Dendritic cell treated with granulocyte-macrophage colony-stimulating factor and Interleukin-4, amounts not matched to agents 40 ng/mL and 50 ng/mL, for 4 days (primary cell): Measurements from ENCODE around the gene PGLYRP2.

Experiments
- H3K27ac Mint-ChIP-seq: one replicate; pipeline ENCODE4 v1.8.0; 2022; ENCODE audit warnings: mild to moderate bottlenecking, mixed read lengths
- H3K27me3 Mint-ChIP-seq: one replicate; pipeline ENCODE4 v1.8.0; 2022; ENCODE audit warnings: mild to moderate bottlenecking, mixed read lengths
- H3K36me3 Mint-ChIP-seq: one replicate; pipeline ENCODE4 v1.8.0; 2022; ENCODE audit warnings: low read depth, mixed read lengths
- H3K4me1 Mint-ChIP-seq: one replicate; pipeline ENCODE4 v1.8.0; 2022; ENCODE audit warnings: low read depth, mixed read lengths
- H3K4me3 Mint-ChIP-seq: one replicate; pipeline ENCODE4 v1.8.0; 2022; ENCODE audit warnings: mild to moderate bottlenecking, moderate library complexity, mixed read lengths
- H3K9me3 Mint-ChIP-seq: one replicate; pipeline ENCODE4 v1.8.0; 2022; ENCODE audit warnings: mixed read lengths
- intact Hi-C: fragments of 100-400 bp; cut with micrococcal nuclease; formaldehyde crosslinking; loops from one replicate; pipeline ENCODE4 v1.15.0; 2022

PGLYRP2 gene

DNA sequence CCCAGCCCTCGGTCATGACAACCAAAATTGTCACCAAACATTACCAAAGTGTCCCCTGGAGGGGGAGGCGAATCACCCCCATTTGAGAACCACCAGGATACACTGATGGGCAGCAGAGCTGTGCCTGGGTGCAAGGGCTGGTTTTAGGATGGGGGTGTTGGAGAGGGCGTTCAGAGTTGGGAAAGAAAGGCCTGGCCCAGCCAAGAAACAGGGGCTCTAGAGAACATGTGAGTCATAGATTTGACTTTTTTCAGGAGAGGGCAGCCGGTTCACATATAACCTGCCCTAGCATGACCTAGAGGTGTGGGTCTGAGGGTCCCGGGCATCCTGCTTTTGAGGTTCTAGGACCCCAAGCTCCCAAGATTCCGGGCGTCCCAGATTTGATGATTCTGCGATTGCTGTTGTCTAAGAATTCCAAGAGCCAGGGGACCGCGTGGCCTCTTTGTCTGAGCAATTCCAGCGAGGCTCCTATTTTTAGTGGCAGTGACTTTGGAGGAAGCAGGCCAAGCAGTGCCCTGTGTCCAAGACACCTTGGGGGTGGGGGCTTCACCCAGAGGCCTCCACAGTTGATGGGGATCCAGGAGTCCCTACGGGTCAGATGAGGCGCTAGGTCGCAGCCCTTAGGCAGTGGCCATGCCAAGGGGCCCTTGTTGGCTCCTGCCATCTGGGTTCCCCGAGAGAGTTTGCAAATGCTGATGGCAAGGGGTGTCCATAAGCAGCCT, 34.6 kb downstream of the PGLYRP2 start:
- Mint-ChIP-seq H3K4me3 (no peak overlapping the region), H3K27ac (no peak overlapping the region), H3K4me1 (peaks cover 9% of the 10 kb centered on the region), H3K27me3 (no peaks in the 10 kb centered on the region), H3K36me3 (peaks cover 6% of the 10 kb centered on the region), H3K9me3 (no peaks in the 10 kb centered on the region)
- intact Hi-C loops: no loop called here

DNA sequence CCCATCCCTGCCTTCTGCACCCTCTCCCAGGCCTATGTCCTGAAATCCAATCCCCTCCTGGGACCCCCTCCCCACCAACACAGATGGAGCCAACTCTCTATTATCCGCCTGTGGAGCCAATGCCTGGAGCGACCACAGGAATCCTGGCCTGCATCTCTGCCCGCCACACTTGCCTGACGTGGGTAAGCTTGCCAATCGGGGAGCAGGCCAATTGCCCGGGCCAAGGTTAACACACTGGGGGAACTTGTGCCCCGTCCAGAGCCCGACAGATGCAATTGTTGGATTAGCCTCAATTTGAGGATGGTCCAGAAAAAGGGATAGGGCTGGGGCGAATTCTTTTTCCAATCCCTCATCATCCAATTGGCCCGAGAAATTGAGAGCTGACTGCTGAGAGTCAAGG, 35.5 kb downstream of the PGLYRP2 start:
- intact Hi-C loops: no loop called here
- H3K4me3 Mint-ChIP-seq: no peak overlapping the region
- no peaks in the 10 kb centered on the region for H3K9me3 Mint-ChIP-seq
- H3K27ac Mint-ChIP-seq: no peak overlapping the region
- peaks cover 6% of the 10 kb centered on the region for H3K36me3 Mint-ChIP-seq
- no peaks in the 10 kb centered on the region for H3K27me3 Mint-ChIP-seq
- peaks cover 6% of the 10 kb centered on the region for H3K4me1 Mint-ChIP-seq

DNA sequence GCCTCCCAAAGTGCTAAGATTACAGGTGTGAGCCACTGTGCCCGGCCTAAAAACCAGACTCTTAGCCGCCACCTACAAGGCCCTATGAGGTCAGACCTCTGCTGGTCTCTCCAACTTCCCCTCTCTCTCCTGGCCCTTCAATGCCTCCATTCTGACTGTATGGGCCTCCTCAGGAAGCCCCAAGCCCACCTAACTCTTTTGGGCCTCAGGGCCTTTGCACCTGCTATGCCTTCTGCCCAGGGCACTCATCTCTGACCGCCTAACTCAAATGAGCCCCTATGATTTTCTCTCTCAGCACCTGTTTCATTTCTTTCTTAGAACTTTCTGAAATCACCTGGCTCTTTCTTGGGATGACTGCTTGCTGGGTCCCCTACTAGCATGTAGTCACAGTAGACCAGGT, 36.0 kb downstream of the PGLYRP2 start:
- Mint-ChIP-seq H3K4me1 (peaks cover under 1% of the 10 kb centered on the region), H3K27me3 (no peaks in the 10 kb centered on the region), H3K36me3 (peaks cover 6% of the 10 kb centered on the region), H3K4me3 (no peak overlapping the region), H3K9me3 (no peaks in the 10 kb centered on the region), H3K27ac (no peak overlapping the region)
- intact Hi-C loops: no loop called here

DNA sequence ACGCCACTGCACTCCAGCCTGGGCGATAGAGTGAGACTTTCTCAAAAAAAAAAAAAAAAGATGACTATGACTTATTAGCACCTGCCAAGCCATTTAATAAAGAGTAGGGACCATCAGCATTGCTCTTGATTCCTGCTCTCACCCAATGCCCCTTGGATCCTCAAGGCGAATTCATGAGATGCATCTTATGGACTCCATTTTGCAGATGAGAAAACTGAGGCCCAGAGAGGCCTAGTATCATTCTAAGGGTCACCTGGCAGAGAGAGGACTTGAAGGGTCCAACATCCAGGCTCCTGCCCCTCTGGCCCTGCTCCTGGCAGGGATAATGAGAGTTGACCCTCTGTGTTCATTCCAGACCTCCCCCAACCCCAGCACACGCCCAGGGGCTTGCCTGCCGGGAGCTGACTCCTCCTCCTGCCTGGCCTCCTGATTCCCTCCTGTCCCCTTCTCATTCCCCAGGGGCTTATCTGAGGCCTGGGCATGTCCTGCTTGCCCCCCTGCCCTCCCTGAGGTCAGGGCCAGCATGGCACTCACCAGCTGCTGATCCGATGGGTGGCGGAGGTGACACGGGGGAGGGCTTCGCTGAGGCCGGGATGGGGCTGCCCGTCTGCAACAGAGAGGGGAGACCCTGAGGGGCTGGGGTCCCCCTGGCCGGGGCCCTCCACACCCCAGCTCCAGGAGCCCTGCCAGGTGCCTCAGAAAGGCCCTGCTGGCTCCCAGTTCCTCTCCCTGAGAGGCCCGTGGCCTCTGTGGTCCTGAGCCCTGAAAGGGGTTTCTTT, 37.0 kb downstream of the PGLYRP2 start:
- Mint-ChIP-seq H3K9me3 (no peaks in the 10 kb centered on the region), H3K27ac (no peak overlapping the region), H3K4me1 (no peaks in the 10 kb centered on the region), H3K27me3 (no peaks in the 10 kb centered on the region), H3K36me3 (peaks cover 6% of the 10 kb centered on the region), H3K4me3 (no peak overlapping the region)
- intact Hi-C loops: no loop called here

DNA sequence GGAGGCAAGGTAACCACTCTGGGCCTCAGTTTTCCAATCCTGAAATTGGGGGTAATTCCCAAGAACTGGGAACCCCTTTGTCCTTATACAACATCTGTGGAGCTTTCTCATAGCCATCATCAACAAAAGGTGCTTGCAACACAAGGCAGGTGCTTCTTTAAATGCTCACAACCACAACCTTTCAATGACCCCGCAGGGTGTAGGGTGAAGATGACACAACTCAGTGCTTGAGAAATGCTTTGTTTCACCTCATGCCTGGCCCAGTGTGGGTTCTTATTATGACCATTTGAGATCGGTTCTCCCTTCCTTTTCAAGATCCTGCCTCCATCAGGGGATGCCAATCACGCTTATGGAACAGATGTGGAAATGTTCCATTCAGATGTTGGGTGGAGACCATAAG, 38.0 kb downstream of the PGLYRP2 start:
- intact Hi-C loops: no loop called here

DNA sequence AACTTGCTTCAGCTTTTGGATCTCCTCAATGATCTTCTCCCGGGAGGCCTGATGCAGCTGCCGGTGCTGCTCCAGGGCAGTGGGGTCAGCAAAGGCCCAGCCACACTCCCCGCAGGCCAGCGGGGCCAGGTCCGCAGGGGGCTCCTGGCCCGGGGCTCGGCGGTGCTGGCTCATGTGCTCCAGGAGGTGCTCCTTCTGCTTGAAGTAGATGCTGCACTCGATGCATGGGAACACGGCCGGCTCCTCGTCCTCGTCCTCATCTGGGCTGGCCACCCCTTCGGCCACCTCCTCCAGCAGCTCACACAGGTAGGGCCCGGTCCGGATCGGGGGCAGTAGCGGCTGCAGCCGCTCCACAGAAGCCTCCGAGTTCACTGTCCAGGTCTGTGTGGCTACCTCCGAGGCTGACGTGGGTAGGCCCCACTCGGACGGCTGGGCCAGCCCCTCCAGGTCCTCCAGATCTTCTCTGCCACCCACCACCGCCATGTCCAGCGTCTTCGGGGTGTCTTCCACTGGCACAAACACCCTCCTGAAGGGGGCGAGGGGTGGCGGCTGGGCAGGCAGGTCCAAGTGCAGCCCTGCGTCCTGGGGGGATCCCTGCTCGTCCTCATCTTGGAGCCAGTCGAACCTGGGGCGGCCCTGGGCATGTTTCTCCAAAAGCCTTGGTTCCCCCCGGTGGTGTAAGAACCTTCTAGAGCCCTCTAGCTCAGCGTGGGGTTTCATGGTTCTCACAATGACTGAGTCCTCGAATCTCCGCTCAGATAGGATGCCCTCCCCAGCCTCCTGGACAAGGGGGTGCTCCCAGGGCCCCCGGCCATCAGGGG, 39.3 kb downstream of the PGLYRP2 start:
- Mint-ChIP-seq H3K4me1 (no peaks in the 10 kb centered on the region), H3K4me3 (no peak overlapping the region), H3K27ac (no peak overlapping the region), H3K27me3 (no peaks in the 10 kb centered on the region), H3K9me3 (no peaks in the 10 kb centered on the region), H3K36me3 (peaks cover 6% of the 10 kb centered on the region)
- intact Hi-C loops: no loop called here

More for the DNA sequence above, 38.0 kb downstream of the PGLYRP2 start:
- Mint-ChIP-seq H3K4me1 (no peaks in the 10 kb centered on the region), H3K36me3 (peaks cover 6% of the 10 kb centered on the region), H3K4me3 (no peak overlapping the region), H3K9me3 (no peaks in the 10 kb centered on the region), H3K27ac (no peak overlapping the region), H3K27me3 (no peaks in the 10 kb centered on the region)

DNA sequence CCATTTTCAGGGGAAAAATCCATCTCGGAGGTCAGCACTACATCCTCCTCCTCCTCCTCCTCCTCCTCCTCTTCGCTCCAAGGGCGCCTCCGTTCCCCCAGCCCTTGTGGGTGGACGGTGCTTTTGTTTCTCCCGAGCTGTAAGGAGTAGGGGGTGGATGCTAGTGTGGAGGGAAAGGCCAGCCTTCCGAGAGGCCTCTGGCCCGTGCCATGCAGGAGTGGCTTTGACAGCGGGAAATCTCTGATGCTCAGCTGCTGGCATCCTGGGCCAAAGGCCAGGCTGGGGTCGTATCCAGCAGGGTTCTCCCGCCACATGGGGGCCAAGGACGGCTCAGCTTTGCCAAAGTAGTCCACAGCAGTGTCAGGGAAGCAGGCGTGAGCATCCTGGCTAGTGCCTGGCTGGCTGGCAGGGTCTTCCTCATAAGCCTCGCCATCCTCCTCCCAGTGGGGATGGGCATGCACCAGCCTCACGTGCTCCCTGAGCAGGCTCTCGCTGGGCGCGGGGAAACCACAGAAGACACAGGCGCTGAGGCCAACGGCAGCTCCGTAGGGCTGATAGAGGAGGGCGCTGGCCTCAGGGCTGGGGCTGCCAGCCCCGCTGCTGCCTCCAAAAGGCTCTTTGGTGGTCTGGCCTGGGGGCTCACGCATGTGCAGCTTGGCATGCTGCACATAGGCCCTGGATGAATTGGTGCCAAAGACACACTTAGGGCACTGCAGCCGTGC, 40.1 kb downstream of the PGLYRP2 start:
- H3K9me3 Mint-ChIP-seq: no peaks in the 10 kb centered on the region
- intact Hi-C loops: no loop called here
- peaks cover 6% of the 10 kb centered on the region for H3K36me3 Mint-ChIP-seq
- no peak overlapping the region for H3K4me3 Mint-ChIP-seq
- no peaks in the 10 kb centered on the region for H3K4me1 Mint-ChIP-seq
- no peak overlapping the region for H3K27ac Mint-ChIP-seq
- H3K27me3 Mint-ChIP-seq: no peaks in the 10 kb centered on the region

DNA sequence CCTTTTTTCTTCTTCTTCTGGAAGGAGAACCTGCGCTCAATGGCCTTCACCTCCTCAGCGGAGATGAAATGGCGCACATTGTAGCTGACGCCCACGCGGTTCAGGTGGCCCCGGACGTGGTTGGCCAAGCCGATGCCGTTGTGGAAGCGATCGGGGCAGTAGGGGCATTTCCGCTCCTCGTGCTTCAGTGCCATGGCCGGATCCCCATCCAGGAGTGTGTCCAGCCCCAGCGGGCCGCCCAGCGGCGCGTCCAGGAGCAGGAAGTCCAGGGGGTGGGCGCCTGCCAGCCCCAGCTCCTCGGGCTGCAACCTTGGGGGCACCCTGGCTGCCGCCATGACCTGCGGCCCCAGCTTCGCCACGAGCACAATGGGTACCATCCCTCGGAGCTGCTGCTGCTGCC, 40.7 kb downstream of the PGLYRP2 start:
- no peaks in the 10 kb centered on the region for H3K9me3 Mint-ChIP-seq
- H3K27ac Mint-ChIP-seq: no peak overlapping the region
- H3K27me3 Mint-ChIP-seq: no peaks in the 10 kb centered on the region
- intact Hi-C loops: no loop called here
- H3K36me3 Mint-ChIP-seq: peaks cover 6% of the 10 kb centered on the region
- peaks cover 2% of the 10 kb centered on the region for H3K4me1 Mint-ChIP-seq
- H3K4me3 Mint-ChIP-seq: no peak overlapping the region

DNA sequence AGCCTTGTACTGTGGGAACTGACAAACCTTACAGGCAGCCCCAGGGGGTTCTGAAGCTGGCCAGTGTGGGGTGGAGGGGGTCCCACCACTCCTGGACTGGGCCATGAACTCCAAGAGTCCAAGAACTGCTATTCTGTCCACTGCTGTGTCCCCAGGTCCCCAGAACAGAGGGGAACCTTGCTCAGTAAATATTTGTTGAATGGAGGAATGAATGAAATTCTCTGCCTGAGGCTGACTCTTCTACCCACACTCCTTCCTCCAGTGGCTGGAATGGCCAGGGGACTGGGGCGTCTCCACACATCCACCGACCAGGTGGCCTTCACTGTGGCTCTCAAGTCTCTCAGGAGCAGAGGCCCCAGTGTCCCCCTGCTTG, 41.2 kb downstream of the PGLYRP2 start:
- intact Hi-C loops: no loop called here

DNA sequence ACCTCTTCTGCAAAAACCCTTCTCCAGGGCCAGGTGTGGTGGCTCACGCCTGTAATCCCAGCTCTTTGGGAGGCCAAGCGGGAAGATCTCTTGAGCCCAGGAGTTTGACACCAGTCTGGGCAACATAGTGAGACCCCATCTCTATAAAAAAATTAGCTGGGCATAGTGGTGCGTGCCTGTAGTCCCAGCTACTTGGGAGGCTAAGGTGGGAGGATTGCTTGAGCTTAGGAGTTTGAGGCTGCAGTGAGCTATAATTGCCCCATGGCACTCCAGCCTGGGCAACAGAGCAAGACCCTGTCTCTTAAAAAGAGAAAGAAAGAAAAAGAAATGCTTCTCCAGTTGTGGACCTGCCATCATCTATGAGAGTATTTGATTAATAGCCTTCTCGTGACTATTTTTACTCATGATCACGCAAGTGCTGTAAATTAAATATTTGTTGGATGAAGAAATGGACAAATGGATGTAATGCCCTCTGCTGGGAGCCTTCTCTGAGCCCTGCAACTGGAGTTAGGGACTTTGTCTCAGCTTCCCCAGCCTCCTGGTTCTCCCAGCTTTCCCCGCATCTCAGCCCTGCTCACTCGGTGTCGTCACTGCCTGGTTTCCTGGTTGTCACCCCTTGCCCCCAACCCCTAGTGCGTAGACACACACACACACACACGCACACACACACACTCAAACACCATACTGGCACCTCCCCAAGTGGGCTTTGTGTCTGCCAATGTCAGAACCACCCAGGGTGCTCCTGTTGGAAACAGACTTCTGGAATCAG, 41.8 kb downstream of the PGLYRP2 start:
- Mint-ChIP-seq H3K36me3 (peaks cover 13% of the 10 kb centered on the region), H3K27me3 (no peaks in the 10 kb centered on the region), H3K27ac (no peak overlapping the region), H3K4me3 (no peak overlapping the region), H3K9me3 (no peaks in the 10 kb centered on the region), H3K4me1 (peaks cover 10% of the 10 kb centered on the region)
- intact Hi-C loops: no loop called here

More for the DNA sequence above, 41.2 kb downstream of the PGLYRP2 start:
- Mint-ChIP-seq H3K27ac (no peak overlapping the region), H3K9me3 (no peaks in the 10 kb centered on the region), H3K27me3 (no peaks in the 10 kb centered on the region), H3K36me3 (peaks cover 9% of the 10 kb centered on the region), H3K4me1 (peaks cover 6% of the 10 kb centered on the region), H3K4me3 (no peak overlapping the region)

DNA sequence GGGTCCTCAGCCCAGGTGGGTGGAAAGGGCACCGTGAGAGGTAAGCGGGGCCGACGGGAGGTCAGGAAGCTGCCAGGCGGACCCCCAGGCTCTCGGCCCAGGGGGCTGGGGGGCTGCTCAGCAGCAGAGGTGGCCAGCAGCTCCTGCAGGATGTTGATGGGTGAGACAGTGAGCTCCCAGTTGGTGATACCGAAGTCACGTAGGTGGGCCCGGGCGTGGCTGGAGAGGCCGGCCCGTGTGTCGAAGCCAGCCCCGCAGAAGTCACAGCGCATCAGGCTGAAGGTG, 42.5 kb downstream of the PGLYRP2 start:
- intact Hi-C loops: no loop called here
- Mint-ChIP-seq H3K36me3 (peaks cover 19% of the 10 kb centered on the region), H3K4me3 (no peak overlapping the region), H3K9me3 (no peaks in the 10 kb centered on the region), H3K27ac (no peak overlapping the region), H3K4me1 (peaks cover 13% of the 10 kb centered on the region), H3K27me3 (no peaks in the 10 kb centered on the region)

DNA sequence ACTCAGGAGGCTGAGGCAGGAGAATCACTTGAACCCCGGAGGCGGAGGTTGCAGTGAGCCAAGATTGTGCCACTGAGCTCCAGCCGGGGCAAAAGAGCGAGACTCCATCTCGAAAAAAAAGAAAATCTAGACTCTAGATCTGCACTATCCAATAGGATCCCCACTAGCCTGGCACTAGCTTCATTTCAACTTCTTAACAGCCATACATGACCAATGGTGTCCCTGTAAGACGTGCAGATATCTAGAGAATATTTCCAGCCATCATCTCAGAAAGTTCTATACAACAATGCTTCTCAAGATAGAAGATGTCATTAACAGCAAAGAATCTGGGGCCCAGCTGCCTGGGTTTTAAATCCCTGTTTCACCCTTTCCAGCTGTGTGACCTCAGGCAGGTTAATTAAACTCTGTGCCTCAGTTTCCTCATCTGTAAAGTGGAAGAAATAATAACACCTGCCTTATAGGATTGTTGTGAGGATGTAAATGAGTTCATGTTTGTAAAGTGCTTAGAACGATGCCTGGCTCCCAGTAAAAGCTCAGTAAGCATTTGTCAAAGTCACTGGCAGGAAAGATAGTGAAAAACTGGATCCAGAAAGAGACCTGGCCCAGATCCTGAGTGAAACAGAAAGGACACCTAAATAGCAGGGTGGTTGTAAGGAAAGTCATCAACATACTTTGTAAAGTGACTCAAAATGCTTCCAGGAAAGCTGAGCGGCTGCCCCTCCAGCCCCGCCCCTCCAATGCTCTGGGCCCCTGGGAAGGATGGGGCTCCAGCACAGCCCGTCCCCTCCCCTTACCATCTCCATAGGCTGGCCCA, 43.1 kb downstream of the PGLYRP2 start:
- Mint-ChIP-seq H3K4me3 (no peak overlapping the region), H3K4me1 (peaks cover 19% of the 10 kb centered on the region), H3K27ac (no peak overlapping the region), H3K36me3 (peaks cover 24% of the 10 kb centered on the region), H3K9me3 (no peaks in the 10 kb centered on the region), H3K27me3 (no peaks in the 10 kb centered on the region)
- intact Hi-C loops: no loop called here
